ENCODE data around the gene IKZF4.

The IKZF4 gene

GRCh38 chr12:56013482-56013881 lies 7.4 kb upstream of the IKZF4 start:
- H3K4me2 ChIP-seq (ENCODE audit: low read depth, low read length, poor library complexity, severe bottlenecking), result no peak overlapping the region
- H3K4me3 ChIP-seq (ENCODE audit: low read length, poor library complexity, severe bottlenecking), result no peak overlapping the region
- H3K36me3 ChIP-seq (ENCODE audit: insufficient read depth, low read length), result no peaks in the 10 kb centered on the region
- H2AFZ ChIP-seq (ENCODE audit: low read length), result no peak overlapping the region
- no peaks in the 10 kb centered on the region for H4K20me1 ChIP-seq (ENCODE audit: insufficient read depth, low read length, poor library complexity, severe bottlenecking)
- H3K4me1 ChIP-seq (ENCODE audit: insufficient read depth, low read length, poor library complexity, severe bottlenecking), result peaks cover 6% of the 10 kb centered on the region
- H3F3A ChIP-seq (ENCODE audit: low read depth), result no peaks in the 10 kb centered on the region
- H3K79me2 ChIP-seq (ENCODE audit: insufficient read depth, low read length), result no peaks in the 10 kb centered on the region
- H3K9me2 ChIP-seq (replicated peaks; ENCODE audit: low read depth, low read length), result no peaks in the 10 kb centered on the region
- no peak overlapping the region for H3K9ac ChIP-seq (ENCODE audit: low read depth, low read length, poor library complexity, severe bottlenecking)
- TF ChIP-seq EZH2phosphoT487 (IDR thresholded peaks at IDR 0.05; ENCODE audit: borderline replicate concordance), result no peak
- TF ChIP-seq, protein P1, sequence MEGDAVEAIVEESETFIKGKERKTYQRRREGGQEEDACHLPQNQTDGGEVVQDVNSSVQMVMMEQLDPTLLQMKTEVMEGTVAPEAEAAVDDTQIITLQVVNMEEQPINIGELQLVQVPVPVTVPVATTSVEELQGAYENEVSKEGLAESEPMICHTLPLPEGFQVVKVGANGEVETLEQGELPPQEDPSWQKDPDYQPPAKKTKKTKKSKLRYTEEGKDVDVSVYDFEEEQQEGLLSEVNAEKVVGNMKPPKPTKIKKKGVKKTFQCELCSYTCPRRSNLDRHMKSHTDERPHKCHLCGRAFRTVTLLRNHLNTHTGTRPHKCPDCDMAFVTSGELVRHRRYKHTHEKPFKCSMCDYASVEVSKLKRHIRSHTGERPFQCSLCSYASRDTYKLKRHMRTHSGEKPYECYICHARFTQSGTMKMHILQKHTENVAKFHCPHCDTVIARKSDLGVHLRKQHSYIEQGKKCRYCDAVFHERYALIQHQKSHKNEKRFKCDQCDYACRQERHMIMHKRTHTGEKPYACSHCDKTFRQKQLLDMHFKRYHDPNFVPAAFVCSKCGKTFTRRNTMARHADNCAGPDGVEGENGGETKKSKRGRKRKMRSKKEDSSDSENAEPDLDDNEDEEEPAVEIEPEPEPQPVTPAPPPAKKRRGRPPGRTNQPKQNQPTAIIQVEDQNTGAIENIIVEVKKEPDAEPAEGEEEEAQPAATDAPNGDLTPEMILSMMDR (conservative IDR thresholded peaks at IDR 0.05; ENCODE audit: low read length), result no peak
- no peaks in the 10 kb centered on the region for H3K9me3 ChIP-seq (ENCODE audit: insufficient read depth, low read depth, low read length)
- no peaks in the 10 kb centered on the region for H3K27me3 ChIP-seq (ENCODE audit: insufficient read depth, low read length, poor library complexity, severe bottlenecking)

DNA sequence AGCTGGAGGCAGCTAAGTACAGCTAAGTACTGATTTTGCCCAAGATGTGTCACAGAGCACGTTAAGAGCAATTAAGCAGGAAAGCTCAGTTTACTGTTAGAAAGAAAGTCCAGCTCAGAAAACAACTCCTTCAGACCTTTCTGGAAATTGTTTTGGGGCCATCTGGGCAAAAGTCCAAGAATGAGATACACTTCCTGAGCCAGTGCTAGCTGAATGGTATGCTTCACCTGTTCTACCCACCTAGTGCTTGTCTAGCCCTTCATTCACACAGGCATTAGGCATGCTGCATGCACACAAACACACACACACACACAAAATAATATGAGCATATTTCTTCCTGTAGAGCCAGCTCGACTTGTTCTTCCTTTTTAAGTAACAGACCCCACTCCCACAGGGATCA lies 6.6 kb upstream of the IKZF4 start:
- no peaks in the 10 kb centered on the region for H3K36me3 ChIP-seq (ENCODE audit: insufficient read depth, low read length)

GRCh38 chr12:56017181-56017580 lies 3.7 kb upstream of the IKZF4 start:
- Histone ChIP-seq H3K27me3 (ENCODE audit: insufficient read depth, low read length, poor library complexity, severe bottlenecking) (no peaks in the 10 kb centered on the region), H3F3A (ENCODE audit: low read depth) (no peaks in the 10 kb centered on the region), H3K9ac (ENCODE audit: low read depth, low read length, poor library complexity, severe bottlenecking) (no peak overlapping the region), H3K4me1 (ENCODE audit: insufficient read depth, low read length, poor library complexity, severe bottlenecking) (peaks cover 6% of the 10 kb centered on the region), H3K79me2 (ENCODE audit: insufficient read depth, low read length) (no peaks in the 10 kb centered on the region), H3K9me3 (ENCODE audit: insufficient read depth, low read depth, low read length) (no peaks in the 10 kb centered on the region), H3K4me3 (ENCODE audit: low read length, poor library complexity, severe bottlenecking) (no peak overlapping the region), H3K4me2 (ENCODE audit: low read depth, low read length, poor library complexity, severe bottlenecking) (no peak overlapping the region), H4K20me1 (ENCODE audit: insufficient read depth, low read length, poor library complexity, severe bottlenecking) (no peaks in the 10 kb centered on the region), H3K9me2 (replicated peaks; ENCODE audit: low read depth, low read length) (no peaks in the 10 kb centered on the region), H3K36me3 (ENCODE audit: insufficient read depth, low read length) (no peaks in the 10 kb centered on the region), H2AFZ (ENCODE audit: low read length) (no peak overlapping the region)
- TF ChIP-seq EZH2phosphoT487 (IDR thresholded peaks at IDR 0.05; ENCODE audit: borderline replicate concordance), result no peak
- TF ChIP-seq, protein P1 (conservative IDR thresholded peaks at IDR 0.05; ENCODE audit: low read length), result no peak

More for the DNA sequence above, 6.6 kb upstream of the IKZF4 start:
- Histone ChIP-seq H3K4me3 (ENCODE audit: low read length, poor library complexity, severe bottlenecking) (no peak overlapping the region), H4K20me1 (ENCODE audit: insufficient read depth, low read length, poor library complexity, severe bottlenecking) (no peaks in the 10 kb centered on the region), H2AFZ (ENCODE audit: low read length) (no peak overlapping the region), H3K79me2 (ENCODE audit: insufficient read depth, low read length) (no peaks in the 10 kb centered on the region), H3K4me2 (ENCODE audit: low read depth, low read length, poor library complexity, severe bottlenecking) (no peak overlapping the region), H3K27me3 (ENCODE audit: insufficient read depth, low read length, poor library complexity, severe bottlenecking) (no peaks in the 10 kb centered on the region), H3K9ac (ENCODE audit: low read depth, low read length, poor library complexity, severe bottlenecking) (no peak overlapping the region), H3K9me2 (replicated peaks; ENCODE audit: low read depth, low read length) (no peaks in the 10 kb centered on the region), H3K4me1 (ENCODE audit: insufficient read depth, low read length, poor library complexity, severe bottlenecking) (peaks cover 6% of the 10 kb centered on the region), H3K9me3 (ENCODE audit: insufficient read depth, low read depth, low read length) (no peaks in the 10 kb centered on the region), H3F3A (ENCODE audit: low read depth) (no peaks in the 10 kb centered on the region)
- TF ChIP-seq, protein P1 (conservative IDR thresholded peaks at IDR 0.05; ENCODE audit: low read length), result no peak
- no peak for TF ChIP-seq EZH2phosphoT487 (IDR thresholded peaks at IDR 0.05; ENCODE audit: borderline replicate concordance)

Data from Loucy (cell line).